ENCODE results near the gene GNG12. TPM values are rescaled to one million over a fixed set of nuclear protein-coding genes. Genes with fewer than 3 reads are reported as not detected.

Gene GNG12
- total RNA-seq, 6 donors from 2014 or later = 14.3 to 54.6 (median 45.1) TPM

- Histone ChIP-seq H3K27ac (no peak overlapping the region), H3K4me3 (no peak overlapping the region), H3K27me3 (no peaks in the 10 kb centered on the region), H3K36me3 (peaks cover 0 to 29% (median 1%) of the 10 kb centered on the region in 4 donors), H3K9me3 (no peaks in the 10 kb centered on the region), H3K4me1 (no peaks in the 10 kb centered on the region)
- no peak for ATAC-seq (ENCODE audit: low FRiP score in 2 of 2)
- TF ChIP-seq POLR2AphosphoS5 (IDR thresholded peaks at IDR 0.05) (no peak), POLR2A (IDR thresholded peaks at IDR 0.05) (no peak), EP300 (IDR thresholded peaks at IDR 0.05) (no peak)
- WGBS, 2 donors = 90 to 92% methylated on average over 8 of the region's 8 CpGs
- DNase-seq = no peak
These were observed 132.4 kb downstream of the GNG12 start for GRCh38 chr1:67700692-67701410.

DNA sequence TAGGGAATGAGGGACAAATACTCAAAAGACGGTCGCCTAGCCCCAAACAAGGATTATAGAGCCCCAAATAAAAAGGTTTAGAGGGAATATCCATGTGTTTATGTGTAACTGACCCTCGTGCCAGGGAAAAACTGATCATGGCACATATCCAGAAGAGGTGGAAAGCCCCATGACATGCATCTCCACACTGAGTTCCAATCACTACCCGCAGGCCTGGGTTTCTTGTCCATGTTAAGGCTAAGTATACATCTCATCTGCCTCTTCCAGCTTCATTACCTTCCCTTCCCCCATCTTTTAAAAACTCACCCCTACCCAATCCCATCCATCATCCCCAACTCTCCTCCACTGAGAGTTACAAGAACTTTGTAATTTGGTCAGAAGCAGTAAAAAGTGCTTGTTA lies 133.0 kb downstream of the GNG12 start:
- Histone ChIP-seq H3K27me3 (no peaks in the 10 kb centered on the region), H3K4me1 (no peaks in the 10 kb centered on the region), H3K9me3 (no peaks in the 10 kb centered on the region), H3K4me3 (no peak overlapping the region), H3K27ac (no peak overlapping the region), H3K36me3 (peaks cover 0 to 22% (median 1%) of the 10 kb centered on the region in 4 donors)
- WGBS, 2 donors = 93 to 95% methylated on average over 4 of the region's 4 CpGs
- ATAC-seq (ENCODE audit: low FRiP score in 2 of 2) (no peak), DNase-seq (no peak)
- TF ChIP-seq, protein P1, sequence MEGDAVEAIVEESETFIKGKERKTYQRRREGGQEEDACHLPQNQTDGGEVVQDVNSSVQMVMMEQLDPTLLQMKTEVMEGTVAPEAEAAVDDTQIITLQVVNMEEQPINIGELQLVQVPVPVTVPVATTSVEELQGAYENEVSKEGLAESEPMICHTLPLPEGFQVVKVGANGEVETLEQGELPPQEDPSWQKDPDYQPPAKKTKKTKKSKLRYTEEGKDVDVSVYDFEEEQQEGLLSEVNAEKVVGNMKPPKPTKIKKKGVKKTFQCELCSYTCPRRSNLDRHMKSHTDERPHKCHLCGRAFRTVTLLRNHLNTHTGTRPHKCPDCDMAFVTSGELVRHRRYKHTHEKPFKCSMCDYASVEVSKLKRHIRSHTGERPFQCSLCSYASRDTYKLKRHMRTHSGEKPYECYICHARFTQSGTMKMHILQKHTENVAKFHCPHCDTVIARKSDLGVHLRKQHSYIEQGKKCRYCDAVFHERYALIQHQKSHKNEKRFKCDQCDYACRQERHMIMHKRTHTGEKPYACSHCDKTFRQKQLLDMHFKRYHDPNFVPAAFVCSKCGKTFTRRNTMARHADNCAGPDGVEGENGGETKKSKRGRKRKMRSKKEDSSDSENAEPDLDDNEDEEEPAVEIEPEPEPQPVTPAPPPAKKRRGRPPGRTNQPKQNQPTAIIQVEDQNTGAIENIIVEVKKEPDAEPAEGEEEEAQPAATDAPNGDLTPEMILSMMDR (IDR thresholded peaks at IDR 0.05) = no peak
- TF ChIP-seq POLR2AphosphoS5 (IDR thresholded peaks at IDR 0.05) (no peak), EP300 (IDR thresholded peaks at IDR 0.05) (no peak), POLR2A (IDR thresholded peaks at IDR 0.05) (no peak)

DNA sequence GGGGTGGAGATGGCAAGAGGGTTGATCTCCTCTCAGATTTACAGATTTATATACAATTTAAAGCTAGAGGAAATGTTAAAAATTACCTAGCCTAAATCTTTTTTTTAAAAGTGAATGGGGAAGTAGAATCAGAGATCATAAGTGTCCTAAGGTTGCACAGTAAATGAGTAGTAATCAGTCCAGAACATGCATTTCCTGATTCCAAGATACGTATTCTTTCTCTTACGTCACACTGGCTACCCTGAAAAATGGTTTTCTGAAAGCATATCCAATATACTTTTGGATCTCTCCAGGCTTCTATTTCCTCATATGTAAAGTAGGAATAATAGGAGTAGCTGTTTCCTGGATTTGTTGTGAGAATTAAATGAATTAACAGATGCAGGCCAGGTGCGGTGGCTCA lies 136.6 kb downstream of the GNG12 start:
- WGBS, 2 donors = 61 to 68% methylated on average over 3 of the region's 3 CpGs

GRCh38 chr1:67695963-67696362 lies 137.3 kb downstream of the GNG12 start:
- Histone ChIP-seq H3K27ac (no peak overlapping the region), H3K27me3 (no peaks in the 10 kb centered on the region), H3K4me3 (no peak overlapping the region), H3K4me1 (no peaks in the 10 kb centered on the region), H3K36me3 (no peaks in the 10 kb centered on the region), H3K9me3 (no peaks in the 10 kb centered on the region)
- TF ChIP-seq, protein P1 (IDR thresholded peaks at IDR 0.05) = no peak
- TF ChIP-seq POLR2AphosphoS5 (IDR thresholded peaks at IDR 0.05) (no peak), EP300 (IDR thresholded peaks at IDR 0.05) (no peak), POLR2A (IDR thresholded peaks at IDR 0.05) (no peak)
- ATAC-seq (ENCODE audit: low FRiP score in 2 of 2) (no peak), DNase-seq (no peak)
- 90 to 93% methylated on average over 2 of the region's 2 CpGs for WGBS, 2 donors

More for the DNA sequence above, 136.6 kb downstream of the GNG12 start:
- Histone ChIP-seq H3K36me3 (peaks cover 0 to 4% (median 0%) of the 10 kb centered on the region in 4 donors), H3K27ac (no peak overlapping the region), H3K9me3 (no peaks in the 10 kb centered on the region), H3K4me1 (no peaks in the 10 kb centered on the region), H3K27me3 (no peaks in the 10 kb centered on the region), H3K4me3 (no peak overlapping the region)
- TF ChIP-seq EP300 (IDR thresholded peaks at IDR 0.05) (no peak), POLR2AphosphoS5 (IDR thresholded peaks at IDR 0.05) (no peak), POLR2A (IDR thresholded peaks at IDR 0.05) (no peak)
- TF ChIP-seq, protein P1 (IDR thresholded peaks at IDR 0.05) = no peak
- DNase-seq = no peak
- ATAC-seq (ENCODE audit: low FRiP score in 2 of 2) = no peak

- DNase-seq (no peak), ATAC-seq (ENCODE audit: low FRiP score in 2 of 2) (no peak)
- no peaks in the 10 kb centered on the region for H3K27me3 ChIP-seq
- H3K4me1 ChIP-seq = peaks cover 8 to 13% (median 10%) of the 10 kb centered on the region in 4 donors
- H3K27ac ChIP-seq = no peak overlapping the region
- H3K4me3 ChIP-seq = no peak overlapping the region
- peaks cover 0 to 22% (median 0%) of the 10 kb centered on the region in 4 donors for H3K36me3 ChIP-seq
- no peaks in the 10 kb centered on the region for H3K9me3 ChIP-seq
- TF ChIP-seq, protein P1 (IDR thresholded peaks at IDR 0.05) = no peak
- no peak for TF ChIP-seq EP300 (IDR thresholded peaks at IDR 0.05)
- no peak for TF ChIP-seq POLR2A (IDR thresholded peaks at IDR 0.05)
- TF ChIP-seq POLR2AphosphoS5 (IDR thresholded peaks at IDR 0.05) = no peak
These were observed 141.6 kb downstream of the GNG12 start for GRCh38 chr1:67691712-67692111.

Data from upper lobe of left lung (tissue), 6 donors.